PFSK-1 (cell line): ENCODE results near the gene LPAR3.

Source experiments
- FOXP2 ChIP-seq: optimal IDR thresholded peaks from 2 replicates; pipeline ENCODE3; 2011; ENCODE audit warnings: borderline replicate concordance, control low read depth, inconsistent platforms; ENCODE audit not compliant: insufficient read depth; ENCODE audit errors: extremely low read length, extremely low read depth
- POLR2AphosphoS5 ChIP-seq: IDR thresholded peaks from 2 replicates; pipeline ENCODE4 v1.6.1; 2012; ENCODE audit warnings: low read depth, mild to moderate bottlenecking, control low read depth, low read length, moderate library complexity
- TF ChIP-seq, protein P1 (sequence below), 2 experiments: IDR thresholded peaks; 2 replicates each; pipeline versions ENCODE4 v1.6.1 to v1.8.0; 2011 to 2012; ENCODE audit warnings: low read depth in 2 of 2, low read length in 2 of 2, control low read depth in 1 of 2, inconsistent platforms in 1 of 2, mild to moderate bottlenecking in 1 of 2, moderate library complexity in 1 of 2; ENCODE audit not compliant: insufficient read depth in 1 of 2

DNA sequence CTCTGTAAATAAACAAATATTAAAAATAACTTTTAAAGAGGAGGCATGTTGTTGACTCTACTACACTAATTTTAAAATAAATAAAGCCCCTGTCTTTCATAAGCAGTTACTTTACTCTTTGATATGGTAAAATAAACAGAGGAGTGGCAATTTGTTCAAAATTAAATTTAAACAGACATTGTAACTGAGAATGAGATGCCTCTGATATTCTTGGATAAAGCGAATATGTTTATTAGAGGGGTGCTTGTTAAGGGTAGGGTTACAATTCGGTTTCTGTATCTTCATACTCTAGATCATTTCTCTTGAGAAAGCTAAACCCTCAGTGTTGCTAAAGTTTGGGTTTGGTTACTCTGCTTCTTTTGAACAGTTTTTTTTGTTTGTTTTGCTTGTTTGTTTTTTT is 19.6 kb downstream of the LPAR3 start:
- no peak for TF ChIP-seq FOXP2
- no peak for TF ChIP-seq POLR2AphosphoS5
- TF ChIP-seq, protein P1, sequence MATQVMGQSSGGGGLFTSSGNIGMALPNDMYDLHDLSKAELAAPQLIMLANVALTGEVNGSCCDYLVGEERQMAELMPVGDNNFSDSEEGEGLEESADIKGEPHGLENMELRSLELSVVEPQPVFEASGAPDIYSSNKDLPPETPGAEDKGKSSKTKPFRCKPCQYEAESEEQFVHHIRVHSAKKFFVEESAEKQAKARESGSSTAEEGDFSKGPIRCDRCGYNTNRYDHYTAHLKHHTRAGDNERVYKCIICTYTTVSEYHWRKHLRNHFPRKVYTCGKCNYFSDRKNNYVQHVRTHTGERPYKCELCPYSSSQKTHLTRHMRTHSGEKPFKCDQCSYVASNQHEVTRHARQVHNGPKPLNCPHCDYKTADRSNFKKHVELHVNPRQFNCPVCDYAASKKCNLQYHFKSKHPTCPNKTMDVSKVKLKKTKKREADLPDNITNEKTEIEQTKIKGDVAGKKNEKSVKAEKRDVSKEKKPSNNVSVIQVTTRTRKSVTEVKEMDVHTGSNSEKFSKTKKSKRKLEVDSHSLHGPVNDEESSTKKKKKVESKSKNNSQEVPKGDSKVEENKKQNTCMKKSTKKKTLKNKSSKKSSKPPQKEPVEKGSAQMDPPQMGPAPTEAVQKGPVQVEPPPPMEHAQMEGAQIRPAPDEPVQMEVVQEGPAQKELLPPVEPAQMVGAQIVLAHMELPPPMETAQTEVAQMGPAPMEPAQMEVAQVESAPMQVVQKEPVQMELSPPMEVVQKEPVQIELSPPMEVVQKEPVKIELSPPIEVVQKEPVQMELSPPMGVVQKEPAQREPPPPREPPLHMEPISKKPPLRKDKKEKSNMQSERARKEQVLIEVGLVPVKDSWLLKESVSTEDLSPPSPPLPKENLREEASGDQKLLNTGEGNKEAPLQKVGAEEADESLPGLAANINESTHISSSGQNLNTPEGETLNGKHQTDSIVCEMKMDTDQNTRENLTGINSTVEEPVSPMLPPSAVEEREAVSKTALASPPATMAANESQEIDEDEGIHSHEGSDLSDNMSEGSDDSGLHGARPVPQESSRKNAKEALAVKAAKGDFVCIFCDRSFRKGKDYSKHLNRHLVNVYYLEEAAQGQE (IDR thresholded peaks at IDR 0.05; ENCODE audit: insufficient read depth in 1 of 2, low read depth in 2 of 2, low read length in 2 of 2), result no peak
